Raji (cell line): ENCODE data around the gene PAIP2B.
A peak's percentile ranks its signal among the peaks of the same experiment; 100 is the strongest.

Experiments used
- POLR2A ChIP-seq: IDR thresholded peaks from 2 replicates; pipeline ENCODE4 v1.6.1; 2011; ENCODE audit warnings: low read depth, low read length, control low read depth; ENCODE audit not compliant: insufficient read depth

Gene PAIP2B, protein sequence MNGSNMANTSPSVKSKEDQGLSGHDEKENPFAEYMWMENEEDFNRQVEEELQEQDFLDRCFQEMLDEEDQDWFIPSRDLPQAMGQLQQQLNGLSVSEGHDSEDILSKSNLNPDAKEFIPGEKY

DNA sequence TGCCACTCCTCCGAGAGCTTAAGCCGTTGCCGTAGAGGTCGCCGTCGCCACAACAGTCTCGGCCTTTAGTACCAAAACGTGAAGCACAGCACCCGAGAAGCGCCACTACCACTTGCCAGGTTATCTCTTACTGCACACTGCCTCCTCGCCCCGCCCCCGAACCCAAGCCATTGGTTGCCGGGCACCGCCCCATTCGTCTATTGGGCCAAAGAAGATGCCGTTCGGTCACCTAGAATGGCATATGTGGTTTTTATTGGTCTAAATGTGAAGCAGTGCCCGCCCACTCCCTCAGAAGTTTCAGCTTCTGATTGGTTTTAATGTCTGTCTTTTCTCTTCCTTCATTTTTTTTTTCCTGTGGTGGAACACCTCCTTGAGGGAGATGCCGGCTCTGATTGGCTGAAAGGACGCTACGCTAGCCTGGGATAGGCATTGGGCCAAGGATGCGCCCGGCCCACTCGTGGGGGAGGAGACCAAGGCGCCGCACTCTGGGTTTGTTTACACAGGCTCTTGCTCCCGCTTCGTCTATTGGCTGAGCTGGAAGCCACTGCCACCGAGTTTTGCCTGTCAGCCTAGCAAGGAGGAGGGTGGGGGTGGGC, at the start of gene PAIP2B:
Gene PAIP2B (minus strand): TSS at position 139 of the 596 bp plus-strand sequence. CDS start 24,514 bp downstream, outside the sequence.
- peak; percentile 77 for TF ChIP-seq POLR2A

DNA sequence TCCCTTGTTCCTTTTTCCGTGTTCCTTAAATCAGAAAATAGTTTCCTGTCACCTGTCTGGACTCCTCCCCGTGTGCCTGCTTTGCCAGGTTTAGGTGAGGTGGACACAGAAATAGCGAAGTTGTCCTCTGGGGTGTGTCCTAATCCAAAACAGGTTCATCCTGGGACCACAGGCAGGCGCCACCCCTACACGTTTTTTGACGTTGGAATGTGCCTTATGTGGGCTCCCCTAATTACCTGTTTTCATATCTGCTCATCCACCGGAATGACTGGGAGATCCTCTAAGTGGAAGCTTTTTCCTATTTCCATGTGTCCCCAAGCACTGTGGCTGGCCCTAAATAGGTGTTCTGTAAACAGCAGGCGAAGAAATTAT, 49.0 kb upstream of the PAIP2B start:
- TF ChIP-seq POLR2A = no peak

DNA sequence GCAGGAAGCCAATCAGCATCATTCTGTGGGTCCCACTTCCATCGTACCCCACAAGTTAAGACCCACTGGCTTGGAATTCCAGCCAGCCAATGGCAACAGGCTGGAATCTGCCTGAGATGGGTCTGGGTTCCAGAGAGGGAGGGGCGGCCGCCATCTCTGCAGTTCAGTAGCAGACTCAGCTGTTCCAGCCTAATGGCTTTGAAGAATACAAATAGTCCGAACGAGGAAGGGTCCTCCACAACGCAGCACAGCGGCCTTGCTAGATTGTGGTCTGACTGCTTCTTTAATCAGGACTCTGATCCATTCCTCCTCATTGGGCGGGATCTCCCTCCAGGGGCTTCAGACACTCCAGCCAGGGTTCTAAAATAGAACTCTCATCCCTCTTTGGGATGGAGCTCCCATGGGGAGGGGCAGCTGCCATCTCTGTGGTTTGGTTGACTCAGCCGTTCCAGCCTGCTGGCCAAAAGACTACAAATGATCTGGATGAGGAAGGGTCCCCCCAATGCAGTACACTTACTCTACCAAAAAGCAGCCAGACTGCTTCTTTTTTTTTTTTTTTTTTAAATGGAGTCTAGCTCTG, 42.7 kb upstream of the PAIP2B start:
- no peak for TF ChIP-seq POLR2A

DNA sequence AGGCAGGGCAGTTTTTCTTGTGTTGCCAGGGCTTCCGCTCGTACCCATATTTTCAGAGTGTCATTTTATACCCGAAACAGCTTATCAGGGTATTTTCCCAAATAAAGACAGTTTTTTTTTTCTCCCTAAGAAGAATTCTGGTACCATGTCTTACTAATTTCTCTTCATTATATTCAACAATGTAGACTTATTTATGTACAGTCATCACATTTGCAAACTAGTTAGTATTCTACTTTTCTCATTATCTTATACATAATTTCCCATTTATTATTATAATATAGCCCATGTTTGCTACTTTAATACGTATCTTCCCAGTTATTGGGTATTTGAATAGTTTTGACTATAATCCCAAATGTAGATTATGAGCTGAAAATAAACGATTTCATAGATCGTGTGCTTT, 36.5 kb upstream of the PAIP2B start:
- TF ChIP-seq POLR2A = no peak

DNA sequence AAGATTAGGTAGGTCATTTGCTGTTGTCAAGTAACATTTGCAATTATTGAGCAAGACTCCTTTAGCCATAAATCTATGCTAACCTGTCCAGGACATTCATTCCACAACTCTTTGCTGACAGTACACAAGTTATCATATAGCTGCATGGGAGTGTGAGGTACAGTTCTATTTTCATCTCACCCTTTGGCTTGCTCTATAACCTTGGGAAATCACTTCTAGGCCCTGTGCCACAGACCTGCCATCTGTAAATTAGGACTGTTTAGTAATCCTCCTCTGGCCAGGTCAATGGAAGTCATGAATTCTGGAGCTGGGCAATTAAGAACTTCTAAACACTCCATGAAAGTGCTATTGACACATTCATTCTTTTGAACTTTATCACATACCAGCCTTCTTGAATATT, 34.6 kb upstream of the PAIP2B start:
- TF ChIP-seq POLR2A = no peak

DNA sequence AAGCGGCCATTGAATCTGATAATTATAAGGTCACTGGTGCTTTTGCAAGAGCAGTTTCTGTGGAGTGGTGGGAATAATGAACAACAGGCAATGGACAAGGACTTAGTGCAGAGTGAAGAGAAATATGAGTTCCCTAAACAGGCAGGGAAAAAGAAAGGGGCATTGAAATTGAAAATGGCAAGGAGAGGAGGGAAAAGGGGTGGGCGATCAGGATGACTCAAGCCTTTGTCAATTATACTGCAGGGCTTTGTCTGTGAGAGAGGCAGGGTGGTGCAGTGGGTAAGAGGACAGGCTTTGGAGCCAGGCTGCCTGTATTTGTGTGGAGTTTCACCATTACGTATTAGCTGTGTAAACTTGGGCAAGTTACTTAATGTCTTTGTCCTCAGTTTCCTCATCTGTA, 29.5 kb upstream of the PAIP2B start:
- no peak for TF ChIP-seq POLR2A

DNA sequence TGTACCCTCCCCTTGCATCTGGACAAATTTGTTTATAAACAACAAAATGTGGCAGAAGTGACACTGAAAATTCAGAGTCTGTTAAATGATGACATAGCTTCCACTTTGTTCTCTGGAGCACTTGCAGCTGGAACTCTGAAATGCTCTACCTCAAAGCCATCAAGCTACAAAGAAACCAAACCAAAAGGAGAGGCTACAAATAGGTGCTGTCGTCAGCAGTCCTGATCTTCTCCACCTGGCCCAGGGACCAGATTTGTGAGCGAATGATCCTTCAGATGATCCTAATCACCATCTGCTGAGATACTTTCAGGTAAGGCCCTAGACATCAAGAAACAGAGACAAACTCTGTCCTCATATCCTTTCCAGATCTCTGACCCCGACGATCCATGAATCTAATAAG, 27.9 kb upstream of the PAIP2B start:
- no peak for TF ChIP-seq POLR2A

DNA sequence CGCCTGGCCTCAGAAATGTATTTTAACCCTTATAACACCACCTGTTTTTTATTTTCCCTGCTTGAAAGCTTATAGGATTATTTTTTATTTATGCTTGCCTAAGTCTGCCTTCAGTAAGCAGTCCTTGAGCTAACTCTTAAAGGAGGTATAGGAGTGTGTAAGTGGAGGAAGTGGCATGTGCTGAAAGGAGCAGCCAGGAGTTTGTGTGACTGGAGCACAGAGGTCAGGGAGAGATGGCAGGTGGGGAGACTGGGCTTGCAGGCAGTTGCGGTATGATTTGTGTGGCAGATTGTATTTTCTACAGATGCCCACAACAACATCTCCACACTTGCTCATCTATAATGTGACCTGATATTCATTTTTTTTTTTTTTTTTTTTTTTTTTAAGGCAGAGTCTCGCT, 27.2 kb upstream of the PAIP2B start:
- TF ChIP-seq POLR2A = no peak

DNA sequence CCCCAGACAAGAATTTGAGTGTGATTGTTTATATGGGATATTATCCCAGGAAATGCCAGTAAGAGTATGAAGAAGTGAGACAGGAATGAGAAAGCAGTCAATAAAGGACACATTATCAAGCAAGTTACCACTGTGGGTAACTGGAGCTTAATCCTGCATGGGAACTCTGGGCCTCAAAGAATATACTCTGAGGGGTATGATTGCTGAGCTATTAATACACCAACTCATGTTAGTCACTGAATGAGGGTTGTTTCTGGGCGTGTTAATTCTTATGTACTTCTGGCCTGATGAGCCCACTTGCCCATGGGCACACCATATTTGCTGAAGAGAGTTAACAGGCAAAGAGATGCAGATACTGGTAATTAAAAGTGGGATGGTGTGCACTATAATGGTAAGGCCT, 26.6 kb upstream of the PAIP2B start:
- no peak for TF ChIP-seq POLR2A

DNA sequence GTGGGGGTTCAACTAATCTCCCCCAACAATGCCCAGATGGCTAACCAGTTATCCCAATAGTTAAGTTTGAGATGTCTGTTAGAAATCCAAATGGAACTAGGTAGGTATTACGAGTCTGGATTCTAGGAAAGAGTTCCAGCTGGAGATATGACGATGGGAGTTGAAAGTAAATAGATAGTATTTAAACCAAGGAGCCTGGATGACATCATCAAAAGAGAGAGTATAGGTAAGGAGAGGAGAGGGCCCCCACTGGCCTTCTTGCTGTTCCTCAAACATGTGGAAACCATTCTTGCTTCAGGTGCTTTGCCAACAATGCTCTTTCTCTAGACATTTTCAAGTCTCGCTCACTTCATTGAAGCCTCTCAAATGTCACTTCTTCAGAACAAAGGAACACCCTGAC, 26.0 kb upstream of the PAIP2B start:
- no peak for TF ChIP-seq POLR2A

DNA sequence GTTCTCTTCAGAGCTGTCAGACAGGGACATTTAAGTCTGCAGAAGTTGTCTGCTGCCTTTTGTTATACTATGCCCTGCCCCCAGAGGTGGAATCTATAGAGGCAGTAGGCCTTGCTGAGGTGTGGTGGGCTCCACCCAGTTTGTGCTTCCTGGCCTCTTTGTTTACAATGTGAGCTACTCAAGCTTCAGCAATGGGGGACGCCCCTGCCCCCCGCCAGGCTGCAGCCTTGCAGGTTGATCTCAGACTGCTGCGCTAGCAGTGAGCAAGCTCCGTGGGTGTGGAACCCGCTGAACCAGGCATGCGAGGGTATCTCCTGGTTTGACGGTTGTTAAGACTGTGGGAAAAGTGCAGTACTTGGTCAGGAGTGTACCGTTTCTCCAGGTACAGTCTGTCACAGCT, 24.0 kb upstream of the PAIP2B start:
- TF ChIP-seq POLR2A = no peak

DNA sequence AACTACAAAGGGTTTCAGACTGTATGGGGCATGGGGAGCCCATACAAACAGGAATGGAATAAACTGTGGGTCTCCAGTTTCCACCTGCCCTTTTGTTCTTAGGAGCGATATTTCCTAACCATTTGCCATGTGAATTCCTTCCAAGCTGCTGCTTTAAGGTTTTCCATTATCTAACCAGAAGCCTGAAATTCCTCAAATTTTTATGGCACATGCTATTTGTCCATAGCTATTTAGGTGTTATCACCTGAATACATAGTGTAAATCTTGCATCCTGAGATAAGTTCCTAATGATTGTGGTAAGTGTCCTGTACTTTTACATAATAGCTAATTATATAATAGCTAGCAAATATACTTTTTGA, 17.4 kb upstream of the PAIP2B start:
- TF ChIP-seq POLR2A = no peak

DNA sequence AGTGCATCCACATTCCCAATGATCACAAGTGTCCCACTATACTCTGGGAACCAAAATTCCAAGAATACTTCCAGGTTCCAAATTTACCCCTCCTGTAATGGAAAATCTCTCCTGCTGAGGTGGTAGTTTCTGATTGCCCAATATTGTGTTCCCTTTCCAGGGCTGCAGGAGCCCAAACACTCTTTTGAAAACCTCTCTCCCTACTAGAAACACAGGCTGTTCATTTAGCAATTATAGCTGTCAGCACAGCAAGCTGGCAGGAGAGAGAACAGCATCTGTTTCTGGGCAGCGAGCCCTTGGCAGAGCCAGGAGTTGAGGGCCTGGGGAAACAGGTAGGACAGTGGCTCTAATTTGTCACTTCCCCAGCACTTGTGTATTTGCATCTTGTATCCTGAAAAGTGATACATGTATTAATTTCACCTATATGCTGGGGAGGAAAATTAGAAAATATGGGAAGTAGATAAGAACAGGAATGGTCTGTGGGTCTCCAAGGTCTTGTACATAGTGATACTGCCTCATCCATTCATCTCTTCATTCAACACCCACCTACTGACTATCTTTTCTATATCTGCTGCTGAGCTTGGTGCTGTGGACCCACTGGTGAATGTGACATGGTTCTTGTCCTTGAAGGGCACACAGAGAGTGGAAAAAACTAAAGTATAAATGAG, 16.9 kb upstream of the PAIP2B start:
- no peak for TF ChIP-seq POLR2A

DNA sequence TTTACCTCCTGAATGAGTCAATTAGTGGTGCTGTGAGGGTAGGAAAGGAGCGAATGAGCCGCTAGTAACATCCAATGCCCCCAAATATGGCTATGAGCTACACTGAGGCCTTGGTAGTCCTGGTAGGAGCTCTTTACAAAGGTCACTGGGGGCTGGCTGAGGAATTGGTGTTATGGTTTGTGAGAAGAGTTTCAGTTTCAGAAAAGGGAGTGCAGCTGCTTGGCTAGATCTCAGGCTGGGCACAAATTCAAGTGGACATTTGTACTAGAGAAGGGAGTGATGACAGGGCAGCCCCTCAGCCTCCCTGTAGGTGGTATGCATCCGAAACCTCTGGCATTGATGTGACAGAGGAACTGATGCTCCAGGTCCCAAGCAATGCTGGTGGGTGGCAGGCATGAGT, 13.9 kb upstream of the PAIP2B start:
- TF ChIP-seq POLR2A = no peak

DNA sequence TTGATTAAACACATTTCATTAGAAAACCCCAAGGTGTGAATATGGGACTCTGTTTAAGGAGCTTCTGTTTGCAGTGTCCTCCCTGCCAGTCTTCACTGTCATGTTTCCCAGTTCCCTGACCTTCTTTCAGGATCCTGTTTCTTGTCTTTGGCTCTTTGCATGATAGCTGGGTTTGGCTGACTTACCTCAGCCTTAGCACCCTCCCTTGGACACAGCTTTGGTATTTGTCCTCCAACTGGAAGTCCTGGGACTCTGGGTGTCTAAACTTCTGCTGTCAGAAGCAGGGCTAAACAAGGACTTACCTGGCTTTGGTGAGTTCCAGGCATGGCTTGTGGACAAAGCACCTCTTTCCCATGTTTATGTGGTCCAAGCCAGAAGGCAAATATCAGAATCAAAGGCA, 11.2 kb upstream of the PAIP2B start:
- TF ChIP-seq POLR2A = no peak

DNA sequence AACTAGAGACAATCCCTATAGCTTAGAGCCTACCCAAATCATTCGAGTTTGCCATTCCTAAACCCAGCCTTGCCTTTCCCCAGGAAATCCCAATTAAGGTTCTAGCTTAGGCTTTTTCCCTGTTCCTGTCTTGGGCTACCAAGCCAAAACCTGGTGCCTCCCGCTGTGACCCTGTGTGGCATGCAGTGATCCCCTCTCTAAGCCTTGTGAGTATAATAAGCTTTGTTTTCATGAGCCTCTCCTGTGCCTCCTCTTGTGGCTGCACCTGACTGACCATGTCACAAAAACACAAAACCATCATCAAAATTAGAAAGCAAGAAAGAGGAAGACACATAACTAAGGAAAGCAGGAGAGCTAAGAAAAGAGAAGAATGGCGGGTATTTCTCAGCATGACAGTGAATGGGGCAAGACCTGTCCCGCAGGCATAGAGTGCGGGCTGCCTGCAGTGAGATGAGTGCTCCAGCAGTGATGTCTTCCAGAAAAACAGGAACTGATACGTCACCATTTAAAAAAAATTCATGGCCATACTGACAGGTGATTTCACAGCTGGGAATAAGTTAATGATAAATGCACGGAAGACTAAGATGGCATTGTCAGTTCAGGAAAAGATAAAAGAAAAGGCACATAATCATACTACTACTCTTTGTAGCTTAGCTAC, 9.2 kb upstream of the PAIP2B start:
- TF ChIP-seq POLR2A = no peak

DNA sequence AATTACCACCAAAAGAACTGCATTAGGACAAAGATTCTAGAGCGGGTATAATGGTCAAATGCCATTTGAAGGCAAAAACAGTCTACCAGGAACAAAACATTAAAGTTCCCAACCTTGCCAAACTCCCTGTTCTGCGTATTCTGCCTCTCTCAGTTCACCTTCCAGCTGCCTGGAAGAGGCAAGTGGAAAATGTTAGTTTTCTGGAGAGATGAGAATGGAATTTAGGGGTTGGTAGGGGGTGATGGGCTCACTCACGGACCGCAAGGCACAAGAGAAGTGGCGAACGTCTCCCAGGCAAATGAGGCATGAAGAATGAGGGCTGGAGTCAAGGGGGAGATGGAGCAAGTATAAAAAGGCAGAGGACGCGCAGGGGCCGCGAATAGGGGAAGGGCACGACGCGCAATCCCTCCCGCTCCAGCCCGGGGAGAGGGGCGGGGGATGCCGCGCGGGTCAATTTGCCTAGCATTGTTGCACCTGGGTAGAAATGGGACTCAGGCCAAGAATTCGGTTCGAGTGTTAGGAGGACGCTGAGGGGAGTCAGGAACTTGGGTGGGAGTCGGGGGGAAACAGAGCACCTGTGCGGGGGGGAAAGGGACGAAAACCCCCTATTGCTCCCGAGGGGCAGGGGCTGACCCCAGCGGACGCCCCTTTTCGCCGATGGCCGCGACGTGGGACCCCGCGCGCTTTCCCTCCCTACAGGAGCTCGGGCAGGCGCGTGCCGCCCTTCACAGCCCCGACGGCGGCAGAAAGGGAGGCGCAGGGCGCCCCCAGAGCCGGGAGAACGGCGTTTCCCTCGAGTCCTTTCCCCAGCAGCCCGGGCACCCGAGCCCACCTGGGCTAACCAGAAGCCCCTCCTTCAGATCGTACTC, 573 bp downstream of the PAIP2B start:
- TF ChIP-seq POLR2A = no peak
